ENCODE results near the gene CCDC33.

Gene CCDC33

DNA sequence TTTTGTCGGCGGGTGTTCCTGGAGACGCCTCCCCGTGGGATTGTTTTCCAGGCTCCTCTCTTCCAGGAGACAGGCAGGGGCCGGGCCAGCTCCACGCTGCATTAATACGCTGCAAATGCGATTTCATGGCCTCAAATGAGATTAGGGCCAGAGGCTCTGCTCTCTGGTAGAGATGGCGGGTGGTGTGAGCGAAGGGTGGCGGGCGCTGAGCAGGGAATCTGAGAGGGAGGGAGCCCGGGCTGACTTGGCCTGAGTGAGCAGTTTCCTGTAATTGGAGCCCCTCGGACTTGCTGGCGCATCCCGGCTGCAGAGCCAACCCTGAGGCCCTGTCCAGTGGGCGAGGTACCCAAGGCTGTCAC lies 7.4 kb upstream of the CCDC33 start:
- no peak for DNase-seq (ENCODE audit: low read depth in 2 of 3, low spot score in 1 of 3)

DNA sequence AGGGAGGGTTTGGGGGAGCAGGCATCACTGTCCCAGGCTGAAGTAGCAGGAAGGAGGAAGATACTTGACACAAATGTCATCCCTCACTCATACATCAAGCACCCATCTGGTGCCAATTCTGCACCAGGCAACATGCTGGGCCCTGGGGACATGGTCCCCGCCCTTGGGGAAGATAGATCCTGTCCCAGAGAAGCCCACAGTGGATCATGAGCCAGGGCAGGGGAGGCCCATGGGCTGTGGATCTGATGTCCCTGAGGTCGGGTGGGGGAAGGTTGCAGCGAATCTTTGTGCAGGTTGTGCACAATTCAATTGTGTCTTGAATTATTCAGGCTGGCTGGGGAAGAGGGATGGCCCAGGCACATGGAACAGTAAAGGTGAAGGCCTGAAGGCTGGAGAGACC lies 6.4 kb upstream of the CCDC33 start:
- DNase-seq (ENCODE audit: low read depth in 2 of 3, low spot score in 1 of 3): no peak

DNA sequence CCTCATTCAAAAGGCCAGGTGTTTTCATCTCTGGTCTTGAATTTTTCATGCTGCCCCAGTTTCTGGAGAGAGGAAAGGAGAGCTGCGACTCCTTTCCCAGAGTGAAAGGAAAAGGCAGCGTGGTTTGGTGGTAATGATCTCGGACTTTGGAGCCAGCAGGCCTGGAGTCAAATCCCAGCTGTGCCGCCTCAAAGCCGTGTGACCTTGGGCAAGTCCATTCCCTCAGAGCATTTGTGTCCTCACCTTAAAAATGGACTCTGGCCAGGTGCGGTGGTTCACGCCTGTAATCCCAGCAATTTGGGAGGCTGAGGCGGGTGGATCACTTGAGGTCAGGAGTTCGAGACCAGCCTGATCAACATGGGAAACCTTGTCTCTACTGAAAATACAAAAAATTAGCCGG lies 4.7 kb upstream of the CCDC33 start:
- DNase-seq (ENCODE audit: low read depth in 2 of 3, low spot score in 1 of 3): no peak

DNA sequence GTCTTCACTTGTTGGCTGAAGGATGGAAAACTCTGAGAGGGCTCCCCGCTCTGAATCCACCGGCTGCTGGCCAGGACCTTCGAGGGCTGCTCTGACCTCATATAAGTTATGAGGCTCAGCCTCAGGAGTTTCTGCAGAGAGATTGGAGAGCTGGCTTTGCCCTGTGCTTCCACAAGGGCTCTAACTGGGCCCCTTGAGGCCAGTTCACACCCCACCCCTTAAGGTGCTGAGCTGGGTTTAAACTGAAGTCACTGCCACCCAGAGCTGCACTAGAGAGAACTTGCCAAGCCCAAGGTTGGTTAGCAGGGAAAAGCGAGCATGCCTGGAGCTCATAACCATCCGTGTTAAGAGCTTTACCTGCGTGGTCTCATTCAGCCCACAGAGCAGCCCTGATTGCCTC lies 2.8 kb upstream of the CCDC33 start:
- DNase-seq (ENCODE audit: low read depth in 2 of 3, low spot score in 1 of 3): no peak

DNA sequence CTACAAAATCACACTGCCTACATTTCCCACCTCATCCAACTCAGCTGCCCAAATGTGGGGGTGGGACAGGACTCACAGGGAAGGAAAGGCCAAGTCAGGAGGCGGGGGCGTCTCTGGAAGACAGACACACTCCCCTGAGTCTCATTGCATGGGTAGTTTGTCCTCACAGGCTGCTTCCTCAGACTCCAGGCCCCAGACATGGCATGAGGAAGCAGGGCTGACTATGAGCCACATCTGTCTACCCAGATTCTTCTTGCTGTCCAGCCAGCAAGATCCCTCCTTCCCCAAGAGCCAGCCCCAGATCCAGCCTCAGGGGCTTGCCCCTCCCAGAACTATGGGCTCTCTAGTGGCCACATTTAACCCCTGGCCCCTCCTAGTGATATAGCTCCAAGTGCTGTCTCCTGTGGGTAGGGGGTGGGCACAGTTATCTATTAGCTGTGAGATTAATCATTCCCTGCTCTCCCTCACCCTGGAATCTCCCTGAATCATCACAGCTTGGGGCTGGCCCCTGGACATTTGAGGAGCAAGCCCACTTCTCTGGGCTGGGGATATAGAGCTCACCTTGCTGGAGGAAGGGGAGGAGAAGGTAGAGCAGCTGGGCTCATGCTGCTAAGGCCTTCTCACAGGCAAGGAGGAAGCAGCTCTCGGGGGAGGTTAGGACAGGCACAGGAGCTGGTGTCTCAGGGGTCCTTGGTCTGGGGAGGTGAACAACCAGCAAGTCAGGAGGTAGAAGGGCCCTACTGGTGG lies 2.1 kb upstream of the CCDC33 start:
- no peak for DNase-seq (ENCODE audit: low read depth in 2 of 3, low spot score in 1 of 3)

DNA sequence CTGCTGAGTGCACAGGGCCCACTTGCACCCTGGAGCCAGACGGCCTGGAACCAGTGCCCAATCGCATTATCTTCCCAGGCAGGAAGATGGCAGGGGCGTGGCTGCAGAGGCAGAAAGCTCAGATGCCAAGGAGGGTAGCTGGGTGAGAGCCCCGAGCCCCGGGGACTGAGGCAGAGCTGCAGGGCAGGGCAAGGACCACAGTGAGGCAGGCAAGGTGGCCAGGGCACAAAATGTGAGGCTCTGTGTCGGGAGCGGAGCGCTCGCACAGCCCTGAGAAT lies 1.6 kb upstream of the CCDC33 start:
- no peak for DNase-seq (ENCODE audit: low read depth in 2 of 3, low spot score in 1 of 3)

DNA sequence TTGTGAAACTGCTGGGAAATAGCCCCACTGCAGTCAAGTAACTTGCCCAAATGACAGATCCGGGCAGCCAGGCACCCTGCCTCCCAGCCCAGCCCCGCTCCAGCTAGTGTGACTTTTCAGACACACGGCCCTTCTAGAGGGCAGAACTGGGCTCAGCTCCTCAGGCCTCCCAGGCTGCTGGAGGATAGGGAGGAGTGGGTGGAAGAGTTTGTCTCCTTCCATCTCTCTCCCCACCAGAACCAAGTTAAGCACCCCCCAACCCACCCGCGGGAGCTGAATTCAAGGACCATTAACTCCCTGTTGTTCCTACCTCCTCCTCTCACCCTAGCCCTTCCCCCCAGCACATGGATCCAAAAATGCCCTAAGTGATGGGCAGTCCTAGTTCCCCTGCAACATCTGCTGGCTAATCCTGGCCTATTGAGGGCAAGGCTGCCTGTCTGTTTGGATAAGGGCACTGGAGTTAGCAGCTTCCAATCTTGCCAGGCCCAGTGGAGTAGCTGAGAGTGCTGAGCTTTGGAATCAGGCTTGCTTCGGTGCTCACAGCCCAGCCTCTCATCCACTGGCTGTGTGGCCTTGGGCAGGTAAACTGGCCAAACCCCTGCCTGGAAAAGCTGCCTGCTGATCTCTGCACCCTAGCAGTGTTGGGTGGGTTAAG lies 3.1 kb downstream of the CCDC33 start:
- no peak for DNase-seq (ENCODE audit: low read depth in 2 of 3, low spot score in 1 of 3)

DNA sequence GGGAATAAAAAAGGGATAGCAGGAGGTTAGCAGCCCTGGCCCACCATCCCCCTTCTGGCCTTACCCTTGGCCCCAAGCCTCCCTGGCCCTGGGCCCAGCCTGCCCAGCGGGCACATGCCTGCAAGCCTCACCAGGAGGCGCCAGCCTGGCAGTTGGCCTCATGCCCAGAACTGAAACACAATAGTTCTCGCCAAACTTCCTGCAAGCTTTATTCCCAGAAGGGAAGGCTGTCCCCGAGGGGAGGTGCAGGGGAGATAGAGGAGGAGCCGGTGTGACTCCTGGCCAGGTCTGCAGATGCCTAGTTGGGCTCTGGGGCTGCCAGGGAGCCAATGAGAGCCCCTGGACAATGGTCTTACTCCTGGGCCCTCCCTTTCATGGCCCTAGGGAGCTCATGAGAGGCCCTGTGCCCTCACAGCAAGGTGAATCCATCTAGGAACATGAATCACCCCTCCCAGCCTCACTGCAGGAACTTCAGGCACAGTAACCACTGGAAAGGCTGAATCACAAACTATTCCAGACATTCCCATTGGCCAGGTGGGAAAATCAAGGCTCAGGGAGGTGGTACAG lies 4.0 kb downstream of the CCDC33 start:
- DNase-seq (ENCODE audit: low read depth in 2 of 3, low spot score in 1 of 3): no peak

DNA sequence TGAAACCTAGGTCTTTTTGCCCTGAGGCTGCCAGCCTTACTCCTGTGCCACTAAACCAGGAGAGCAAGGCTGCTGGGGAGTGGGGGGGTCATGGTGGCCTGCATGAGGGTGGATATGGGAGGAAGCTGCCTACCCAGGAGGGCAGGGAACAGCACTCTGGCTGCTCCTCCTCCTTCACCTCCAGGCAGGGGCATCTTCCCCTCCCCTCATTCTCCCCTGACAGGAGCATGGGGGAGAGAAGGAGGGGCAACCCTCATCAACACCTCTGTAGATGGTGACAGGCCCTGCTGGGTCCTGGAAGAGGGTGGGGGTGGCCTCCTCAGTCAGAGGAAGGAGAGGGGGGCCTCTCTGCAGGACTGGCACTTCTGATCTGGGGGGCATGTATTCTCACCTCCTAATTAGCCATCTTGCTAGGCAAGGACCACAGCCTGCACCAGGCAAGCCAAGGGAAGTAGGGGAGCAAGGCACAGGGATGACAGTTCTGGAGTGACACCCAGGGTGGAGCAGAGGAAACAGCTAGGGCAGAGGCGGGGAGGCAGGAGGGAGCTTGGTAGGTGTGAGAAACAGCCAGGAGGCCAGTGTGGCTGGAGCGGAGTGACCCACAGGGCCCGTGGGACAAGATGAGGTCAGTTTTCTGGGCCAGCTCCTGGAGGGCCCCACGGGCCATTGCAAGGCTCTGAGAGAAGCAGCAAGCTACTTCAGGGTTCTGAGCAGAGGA lies 4.9 kb downstream of the CCDC33 start:
- DNase-seq (ENCODE audit: low read depth in 2 of 3, low spot score in 1 of 3): no peak

DNA sequence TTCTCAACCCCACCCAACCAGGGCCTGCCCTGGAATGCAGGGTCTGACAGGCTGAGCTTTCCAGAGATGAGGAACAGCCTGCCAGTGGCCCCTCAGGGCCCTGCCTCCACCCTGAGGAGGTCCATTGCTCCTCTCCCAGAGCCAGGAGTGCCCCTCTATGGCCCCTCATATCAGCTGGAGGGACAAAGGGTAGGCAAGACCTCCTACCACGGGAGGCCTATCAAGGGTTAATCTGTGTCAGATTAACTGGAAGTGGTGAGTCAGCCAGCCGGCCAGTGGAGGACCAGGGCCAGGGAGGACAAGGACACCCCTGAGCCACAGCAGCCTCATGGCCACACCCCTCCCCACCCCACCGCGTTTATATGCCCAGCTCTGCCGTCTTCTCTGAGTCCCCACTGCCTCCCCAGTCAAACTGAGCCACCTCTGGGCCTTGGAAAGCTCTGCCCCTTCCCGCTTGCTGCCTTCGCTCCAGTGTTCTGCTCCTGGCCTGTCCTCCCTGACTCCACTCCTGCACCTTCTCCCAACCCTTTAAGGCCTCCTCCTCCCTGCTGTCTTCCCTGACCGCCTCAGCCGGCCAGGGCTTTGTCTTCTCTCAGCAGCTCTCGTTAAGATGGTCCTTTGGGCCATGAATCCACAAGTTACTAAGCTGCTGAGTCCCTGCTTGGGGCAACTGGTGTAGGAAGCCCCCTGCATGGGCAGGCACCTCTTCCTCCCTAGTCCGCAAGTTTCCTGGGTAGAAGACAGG lies 6.5 kb downstream of the CCDC33 start:
- no peak for DNase-seq (ENCODE audit: low read depth in 2 of 3, low spot score in 1 of 3)

DNA sequence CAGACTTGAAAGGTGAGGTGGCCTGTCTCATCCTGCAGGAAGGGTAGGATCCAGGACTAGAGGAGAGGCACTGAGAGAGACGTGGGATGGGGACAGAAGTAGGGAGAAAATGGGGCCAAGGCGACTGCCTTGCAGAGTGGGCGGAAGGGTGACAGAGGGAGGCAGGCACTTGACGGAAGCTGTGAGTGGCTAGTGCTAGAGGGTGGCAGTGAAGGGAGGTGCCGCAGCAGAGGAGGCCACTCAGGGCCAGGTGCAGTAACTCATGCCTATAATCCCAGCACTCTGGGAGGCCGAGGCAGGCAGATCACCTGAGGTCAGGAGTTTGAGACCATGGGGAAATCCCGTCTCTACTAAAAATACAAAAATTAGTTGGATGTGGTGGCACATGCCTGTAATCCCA lies 7.3 kb downstream of the CCDC33 start:
- DNase-seq (ENCODE audit: low read depth in 2 of 3, low spot score in 1 of 3): no peak

DNA sequence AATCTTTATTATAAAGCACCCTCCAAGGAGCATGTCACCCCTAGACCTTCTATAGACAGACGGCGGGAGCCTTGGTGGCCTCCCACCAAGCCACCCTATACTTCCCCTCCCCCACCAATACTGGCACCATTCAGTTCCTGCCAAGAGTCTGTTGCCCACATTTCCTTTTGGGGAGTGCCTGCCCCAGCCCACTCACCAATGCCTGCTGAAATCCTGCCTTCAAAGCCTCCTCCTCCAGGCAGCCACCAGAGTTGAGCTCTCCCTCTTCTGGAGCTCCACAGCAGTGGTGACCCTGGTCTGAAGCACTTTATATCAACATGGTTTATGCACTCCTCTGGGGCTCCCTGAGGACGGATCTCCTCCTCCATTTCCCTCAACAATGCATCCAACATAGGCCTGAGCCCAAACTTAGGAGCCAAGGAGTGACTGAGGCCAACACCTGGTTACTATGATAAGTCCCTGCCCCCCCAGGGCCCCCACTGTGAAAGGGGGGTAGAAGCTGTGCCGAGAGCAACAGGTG lies 8.8 kb downstream of the CCDC33 start:
- DNase-seq (ENCODE audit: low read depth in 2 of 3, low spot score in 1 of 3): no peak

DNA sequence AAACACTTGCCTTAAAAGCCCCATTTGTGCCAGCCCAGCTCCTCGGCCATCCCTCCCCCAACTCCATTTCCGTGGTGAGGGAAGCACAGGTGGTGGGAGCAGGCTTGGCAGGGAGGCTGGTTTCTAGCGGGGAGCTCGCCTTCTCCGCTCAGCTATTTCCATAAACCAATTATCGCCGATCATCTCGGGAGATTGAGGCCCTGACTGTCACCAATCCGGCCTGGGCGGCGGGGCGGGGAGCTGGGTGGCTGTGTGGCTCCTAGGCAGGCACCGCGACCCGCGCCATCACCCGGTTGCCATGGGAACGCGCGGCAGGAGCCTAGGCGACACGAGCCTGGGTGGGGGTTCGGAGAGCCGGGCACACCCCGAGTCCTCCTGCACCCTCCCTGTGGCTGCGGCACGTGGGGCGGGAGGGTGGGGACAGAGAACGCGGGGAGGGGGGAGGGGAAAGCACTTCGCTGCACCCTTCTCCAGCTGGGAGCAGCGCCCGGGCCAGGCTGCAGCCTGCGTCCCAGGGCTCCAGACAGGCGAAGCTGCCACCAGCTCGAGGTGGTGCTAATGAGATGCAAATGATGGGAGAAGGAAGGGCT lies 9.3 kb downstream of the CCDC33 start:
- peak in 1 of 3 donors; percentile 3 for DNase-seq (ENCODE audit: low read depth in 2 of 3, low spot score in 1 of 3)

DNA sequence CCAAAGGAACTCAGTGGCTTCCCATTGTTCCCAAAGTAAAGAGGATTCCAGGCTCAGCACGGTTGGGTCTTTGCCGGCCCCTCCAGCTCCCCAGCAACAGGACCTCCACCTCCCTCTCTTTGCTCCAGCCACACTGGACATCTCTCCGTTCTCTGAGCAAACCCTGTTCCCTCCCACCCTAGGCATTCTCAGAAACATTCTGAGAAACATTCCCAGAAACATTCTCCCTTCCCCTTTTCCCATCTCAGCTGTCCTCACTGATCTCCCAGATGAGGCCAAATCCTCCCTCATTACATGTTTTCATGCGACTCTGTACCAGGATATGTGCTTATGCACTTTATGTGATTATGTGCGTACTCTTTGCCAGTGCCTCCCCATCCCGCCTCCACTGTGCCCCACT lies 14.1 kb downstream of the CCDC33 start:
- DNase-seq (ENCODE audit: low read depth in 2 of 3, low spot score in 1 of 3): no peak

DNA sequence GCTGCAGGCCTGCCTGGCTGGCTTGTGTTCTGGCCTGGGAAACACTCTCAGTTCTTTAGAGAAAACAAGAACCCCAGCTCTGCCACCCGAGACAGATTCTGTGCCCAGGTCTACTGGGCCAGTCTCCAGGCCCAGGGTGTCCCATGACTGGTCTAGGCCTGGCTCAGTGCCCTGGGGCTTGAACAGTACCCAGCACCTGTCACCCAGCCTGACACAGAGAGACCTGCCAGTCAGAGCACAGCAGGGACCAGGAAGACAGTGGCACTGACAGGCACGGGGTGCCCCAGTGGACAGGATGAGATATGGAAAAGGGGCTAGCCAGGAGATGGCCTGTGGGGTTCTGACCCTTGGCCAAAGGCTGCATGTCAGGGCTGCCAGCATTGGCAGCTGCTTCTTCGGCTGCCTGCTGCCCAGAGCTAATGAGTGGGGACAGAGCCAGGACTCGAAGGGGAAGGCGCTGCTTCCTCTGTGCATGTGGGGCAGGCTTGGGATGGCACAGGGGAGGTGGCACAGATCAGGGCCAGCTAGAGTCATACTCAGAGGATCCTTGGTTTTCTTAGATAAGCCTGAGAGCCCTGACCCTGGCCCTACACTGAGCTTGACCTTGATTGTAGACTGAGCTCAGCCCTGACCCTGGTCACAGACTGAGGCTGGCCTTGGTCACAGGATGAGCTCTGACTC lies 15.1 kb downstream of the CCDC33 start:
- no peak for DNase-seq (ENCODE audit: low read depth in 2 of 3, low spot score in 1 of 3)

DNA sequence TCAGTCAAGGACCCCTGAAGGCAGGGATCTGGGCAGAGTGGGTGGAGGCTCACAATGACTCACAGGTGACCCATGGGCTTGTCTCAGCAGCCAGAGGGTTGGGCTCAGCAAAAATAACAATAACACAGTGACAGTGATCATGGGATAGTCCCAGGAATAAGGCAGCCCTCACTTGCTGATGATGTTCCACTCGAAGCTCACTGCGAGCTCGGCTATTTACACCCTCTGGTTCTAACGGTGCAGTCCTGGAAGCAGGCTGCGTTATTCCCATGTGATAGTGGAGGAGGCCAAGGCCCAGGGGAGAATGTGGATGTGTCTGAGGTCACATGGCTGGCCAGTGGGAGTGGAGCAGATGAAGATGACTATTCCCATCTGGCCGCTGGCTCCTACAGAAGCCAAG lies 16.2 kb downstream of the CCDC33 start:
- no peak for DNase-seq (ENCODE audit: low read depth in 2 of 3, low spot score in 1 of 3)

DNA sequence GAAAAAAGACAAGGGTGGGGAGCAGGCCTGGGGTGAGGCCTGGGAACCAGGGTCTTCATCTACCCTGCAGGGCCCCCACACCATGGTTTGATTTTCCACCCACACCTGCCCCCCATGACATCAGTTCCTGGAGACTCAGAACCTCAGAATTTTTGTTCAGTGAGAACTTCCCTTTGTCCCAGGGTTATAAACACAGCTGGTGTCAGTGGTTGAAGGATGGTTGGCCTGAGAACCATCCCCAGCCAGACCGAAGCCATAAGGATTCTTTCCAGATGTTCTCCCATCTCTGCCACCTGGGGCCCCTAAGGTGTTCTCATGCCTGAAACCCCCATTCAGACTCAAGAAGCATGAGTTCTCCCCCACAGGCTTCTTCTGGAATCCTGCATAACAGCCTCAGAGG lies 16.6 kb downstream of the CCDC33 start:
- DNase-seq (ENCODE audit: low read depth in 2 of 3, low spot score in 1 of 3): no peak

DNA sequence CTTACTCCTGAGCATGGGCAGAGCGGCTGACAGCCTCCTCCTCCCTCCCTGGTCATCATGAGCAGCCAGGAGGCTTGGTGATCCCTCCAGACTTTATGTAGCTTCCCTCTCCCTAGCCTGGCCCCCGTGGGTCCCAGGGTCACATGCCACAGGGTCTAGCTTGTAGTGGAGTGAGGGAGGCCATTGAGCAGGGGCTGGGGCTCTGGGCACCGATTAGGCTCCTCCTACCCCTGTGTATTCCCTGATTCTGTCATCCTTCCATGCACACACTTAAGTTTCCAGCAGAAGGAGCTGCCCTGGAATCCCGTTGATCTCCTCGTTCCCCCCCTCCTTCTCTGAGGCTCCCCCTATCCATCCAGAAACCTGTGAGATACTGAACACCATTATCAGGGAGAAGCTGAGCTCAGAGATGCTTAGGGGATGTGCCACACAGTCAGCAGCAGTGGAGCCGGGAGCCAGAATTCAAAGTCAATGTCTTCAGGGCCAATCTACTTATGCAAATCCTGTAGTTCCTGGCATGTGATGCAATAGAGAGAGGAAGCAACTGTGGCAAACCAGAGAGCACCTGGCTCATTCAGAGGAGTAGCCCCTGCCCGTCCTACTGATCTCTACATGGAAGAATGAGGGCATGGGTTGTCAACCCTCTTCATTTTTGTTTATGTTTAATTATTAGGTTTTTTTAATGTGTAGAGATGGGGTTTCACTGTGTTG lies 17.2 kb downstream of the CCDC33 start:
- DNase-seq (ENCODE audit: low read depth in 2 of 3, low spot score in 1 of 3): no peak

DNA sequence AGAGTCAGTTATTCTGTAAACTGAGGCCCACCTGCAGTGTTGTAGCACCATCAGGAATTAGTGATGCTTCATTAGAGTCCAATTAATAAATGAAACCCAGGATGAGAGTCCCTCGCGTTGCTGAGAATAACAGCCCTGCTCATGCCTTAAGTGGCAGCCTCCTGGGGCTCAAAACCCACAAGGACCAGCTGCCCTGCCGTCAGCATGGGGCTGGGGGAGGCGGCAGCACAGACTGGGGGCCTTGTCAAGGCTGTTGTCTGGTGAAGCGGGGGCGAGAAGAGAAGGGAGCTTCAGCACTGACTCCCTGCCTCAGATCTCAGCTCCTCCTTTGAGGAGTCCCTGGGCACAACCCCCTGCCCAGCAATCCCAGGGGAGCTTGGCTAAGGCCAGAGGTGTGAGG lies 21.0 kb downstream of the CCDC33 start:
- no peak for DNase-seq (ENCODE audit: low read depth in 2 of 3, low spot score in 1 of 3)

DNA sequence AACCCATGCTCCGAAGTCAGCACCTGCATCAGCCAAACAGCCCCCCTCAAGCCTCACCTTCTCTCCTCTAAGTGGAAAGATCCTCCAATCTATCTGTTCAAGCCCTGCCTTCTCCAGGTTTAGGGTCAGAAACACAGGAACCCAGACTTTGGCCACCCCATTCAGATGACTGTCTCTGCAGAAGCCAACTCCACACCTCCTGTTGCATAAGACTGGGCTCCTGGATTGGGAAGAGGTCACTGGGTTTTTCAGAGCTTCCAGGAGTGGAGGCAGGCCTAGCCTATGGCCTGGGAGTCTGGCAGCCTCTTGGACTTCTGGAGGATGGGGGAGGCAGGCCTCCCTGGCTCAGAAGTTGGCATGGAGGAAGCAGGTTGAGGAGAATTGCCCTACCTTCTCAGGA lies 21.5 kb downstream of the CCDC33 start:
- no peak for DNase-seq (ENCODE audit: low read depth in 2 of 3, low spot score in 1 of 3)
